Measurements from ENCODE around the gene PLA2G4F.

The PLA2G4F gene

GRCh38 chr15:42203891-42204290 lies 47.5 kb upstream of the PLA2G4F start (continued):
- no peak for TF ChIP-seq ZNF26 (tag by site-specific recombination; IDR thresholded peaks at IDR 0.05)
- no peak for TF ChIP-seq ZNF473 (tag by site-specific recombination; IDR thresholded peaks at IDR 0.05)
- TF ChIP-seq MZF1 (tag by site-specific recombination; IDR thresholded peaks at IDR 0.05; ENCODE audit: borderline replicate concordance): no peak

- ChIA-PET CTCF (no interaction called here), POLR2A (no interaction called here)
- H3K36me3 ChIP-seq (ENCODE audit: control insufficient read depth in 2 of 2, insufficient read depth in 1 of 2, low read length in 2 of 2): peaks cover 0 to 22% of the 10 kb centered on the region in 2 experiments; a peak in 2 of 3 replicates
- no peak overlapping the region for H3K27ac ChIP-seq (ENCODE audit: extremely low read depth, low read depth, low read length)
- H3K9me3 ChIP-seq (ENCODE audit: control insufficient read depth, insufficient read depth, low read depth, low read length): no peaks in the 10 kb centered on the region
- H3K4me3 ChIP-seq (ENCODE audit: low read depth, low read length): no peak overlapping the region
- TF ChIP-seq ZNF529 (tag by site-specific recombination; IDR thresholded peaks at IDR 0.05; ENCODE audit: insufficient replicate concordance) (no peak), ATF2 (tag by site-specific recombination; IDR thresholded peaks at IDR 0.05; ENCODE audit: low read depth) (no peak), OSR2 (tag by site-specific recombination; IDR thresholded peaks at IDR 0.05) (no peak), ZNF837 (tag by site-specific recombination; IDR thresholded peaks at IDR 0.05) (no peak), ZNF600 (tag by site-specific recombination; IDR thresholded peaks at IDR 0.05) (no peak), ZNF704 (tag by site-specific recombination; IDR thresholded peaks at IDR 0.05) (no peak), ZNF416 (tag by site-specific recombination; IDR thresholded peaks at IDR 0.05) (no peak), PRDM2 (tag by site-specific recombination; IDR thresholded peaks at IDR 0.05; ENCODE audit: borderline replicate concordance) (no peak), ZBTB44 (tag by site-specific recombination; IDR thresholded peaks at IDR 0.05) (no peak), ZNF302 (tag by site-specific recombination; IDR thresholded peaks at IDR 0.05; ENCODE audit: low read depth) (no peak), ZNF18 (tag by site-specific recombination; IDR thresholded peaks at IDR 0.05) (no peak), PRDM10 (tag by site-specific recombination; IDR thresholded peaks at IDR 0.05) (no peak), ZNF521 (tag by site-specific recombination; IDR thresholded peaks at IDR 0.05) (no peak), ZNF645 (tag by site-specific recombination; IDR thresholded peaks at IDR 0.05) (no peak)
- H3K4me1 ChIP-seq (ENCODE audit: control insufficient read depth, insufficient read depth, low read length): no peaks in the 10 kb centered on the region
These were observed 46.2 kb upstream of the PLA2G4F start for GRCh38 chr15:42202653-42203052.

All from HEK293 (cell line).